Body of pancreas (tissue), 4 donors: ENCODE data around the gene SERPINB11.

Experiments
- CTCF ChIP-seq, 7 experiments: fragments of 450-650 bp in 4 of 7; fragments of 200-600 bp in 3 of 7; sonication (generic) in 3 of 7; IDR thresholded peaks; one replicate each; pipeline ENCODE4 v1.5.1; 2016 to 2019; ENCODE audit warnings: antibody characterized with exemption in 7 of 7
- POLR2A ChIP-seq, 3 donors: fragments of 450-650 bp; IDR thresholded peaks; one replicate each; pipeline ENCODE4 v1.6.1; 2016; ENCODE audit warnings: antibody characterized with exemption in 3 of 3, mild to moderate bottlenecking in 2 of 3

- no peak for TF ChIP-seq CTCF (IDR thresholded peaks at IDR 0.05)
- TF ChIP-seq POLR2A (IDR thresholded peaks at IDR 0.05) = no peak
Measured at GRCh38 chr18:63758615-63759240, 56.0 kb downstream of the SERPINB11 start.
